Stomach (tissue), 4 donors: ENCODE results near the gene HDAC11.
"Not testable (repeated sequence)": the region's sequence is repeated elsewhere in the genome, so short reads cannot be mapped to it uniquely, and the experiment has no call there.

Experiments
- EP300 ChIP-seq: sonication (generic); formaldehyde crosslinking; IDR thresholded peaks from one replicate; pipeline ENCODE4 v1.6.1; 2017; ENCODE audit warnings: antibody characterized with exemption
- POLR2A ChIP-seq, 4 donors: fragments of 450-650 bp; IDR thresholded peaks; one replicate each; pipeline ENCODE4 v1.6.1; 2016; ENCODE audit warnings: antibody characterized with exemption in 4 of 4, control low read depth in 2 of 4, mild to moderate bottlenecking in 1 of 4, moderate library complexity in 1 of 4
- TF ChIP-seq, protein P1 (sequence below), 7 experiments: fragments of 450-650 bp in 4 of 7; fragments of 200-600 bp in 3 of 7; sonication (generic) in 3 of 7; IDR thresholded peaks; one replicate each; pipeline ENCODE4 v1.5.1; 2016 to 2019; ENCODE audit warnings: antibody characterized with exemption in 7 of 7, control low read depth in 2 of 7, mild to moderate bottlenecking in 1 of 7

DNA sequence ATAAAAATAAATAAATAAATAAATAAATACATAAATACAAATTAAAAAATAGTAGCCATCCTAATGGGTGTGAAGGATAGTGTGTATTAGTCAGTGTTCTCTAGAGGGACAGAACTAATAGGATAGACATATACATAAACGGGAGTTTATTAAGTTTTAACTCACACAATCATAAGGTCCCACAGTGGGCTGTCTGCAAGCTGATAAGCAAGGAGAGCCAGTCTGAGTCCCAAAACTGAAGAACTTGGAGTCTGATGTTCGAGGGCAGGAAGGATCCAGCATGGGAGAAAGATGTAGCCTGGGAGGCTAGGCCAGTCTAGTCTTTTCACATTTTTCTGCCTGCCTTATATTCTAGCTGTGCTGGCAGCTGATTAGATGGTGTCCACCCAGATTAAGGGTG lies 37.2 kb upstream of the HDAC11 start:
- not testable (repeated sequence) for TF ChIP-seq POLR2A (IDR thresholded peaks at IDR 0.05); EP300
- TF ChIP-seq, protein P1, sequence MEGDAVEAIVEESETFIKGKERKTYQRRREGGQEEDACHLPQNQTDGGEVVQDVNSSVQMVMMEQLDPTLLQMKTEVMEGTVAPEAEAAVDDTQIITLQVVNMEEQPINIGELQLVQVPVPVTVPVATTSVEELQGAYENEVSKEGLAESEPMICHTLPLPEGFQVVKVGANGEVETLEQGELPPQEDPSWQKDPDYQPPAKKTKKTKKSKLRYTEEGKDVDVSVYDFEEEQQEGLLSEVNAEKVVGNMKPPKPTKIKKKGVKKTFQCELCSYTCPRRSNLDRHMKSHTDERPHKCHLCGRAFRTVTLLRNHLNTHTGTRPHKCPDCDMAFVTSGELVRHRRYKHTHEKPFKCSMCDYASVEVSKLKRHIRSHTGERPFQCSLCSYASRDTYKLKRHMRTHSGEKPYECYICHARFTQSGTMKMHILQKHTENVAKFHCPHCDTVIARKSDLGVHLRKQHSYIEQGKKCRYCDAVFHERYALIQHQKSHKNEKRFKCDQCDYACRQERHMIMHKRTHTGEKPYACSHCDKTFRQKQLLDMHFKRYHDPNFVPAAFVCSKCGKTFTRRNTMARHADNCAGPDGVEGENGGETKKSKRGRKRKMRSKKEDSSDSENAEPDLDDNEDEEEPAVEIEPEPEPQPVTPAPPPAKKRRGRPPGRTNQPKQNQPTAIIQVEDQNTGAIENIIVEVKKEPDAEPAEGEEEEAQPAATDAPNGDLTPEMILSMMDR (IDR thresholded peaks at IDR 0.05), result not testable (repeated sequence)
